Ureter (tissue), 1 donor: ENCODE results near the gene ROBO2. TPM values are rescaled to one million over a fixed set of nuclear protein-coding genes. Genes with fewer than 3 reads are reported as not detected.

ENCODE experiments used
- DNase-seq: peaks from one replicate; pipeline ENCODE4 v3.0.0-alpha.2; 2020; ENCODE audit warnings: low spot score
- total RNA-seq: library from RNA; stranded (reverse); gene quantifications from one replicate; pipeline ENCODE4 v1.2.4, GENCODE V29; 2023
- donor health status: DM: yes; HTN: yes; CAD: no.

The ROBO2 gene, protein sequence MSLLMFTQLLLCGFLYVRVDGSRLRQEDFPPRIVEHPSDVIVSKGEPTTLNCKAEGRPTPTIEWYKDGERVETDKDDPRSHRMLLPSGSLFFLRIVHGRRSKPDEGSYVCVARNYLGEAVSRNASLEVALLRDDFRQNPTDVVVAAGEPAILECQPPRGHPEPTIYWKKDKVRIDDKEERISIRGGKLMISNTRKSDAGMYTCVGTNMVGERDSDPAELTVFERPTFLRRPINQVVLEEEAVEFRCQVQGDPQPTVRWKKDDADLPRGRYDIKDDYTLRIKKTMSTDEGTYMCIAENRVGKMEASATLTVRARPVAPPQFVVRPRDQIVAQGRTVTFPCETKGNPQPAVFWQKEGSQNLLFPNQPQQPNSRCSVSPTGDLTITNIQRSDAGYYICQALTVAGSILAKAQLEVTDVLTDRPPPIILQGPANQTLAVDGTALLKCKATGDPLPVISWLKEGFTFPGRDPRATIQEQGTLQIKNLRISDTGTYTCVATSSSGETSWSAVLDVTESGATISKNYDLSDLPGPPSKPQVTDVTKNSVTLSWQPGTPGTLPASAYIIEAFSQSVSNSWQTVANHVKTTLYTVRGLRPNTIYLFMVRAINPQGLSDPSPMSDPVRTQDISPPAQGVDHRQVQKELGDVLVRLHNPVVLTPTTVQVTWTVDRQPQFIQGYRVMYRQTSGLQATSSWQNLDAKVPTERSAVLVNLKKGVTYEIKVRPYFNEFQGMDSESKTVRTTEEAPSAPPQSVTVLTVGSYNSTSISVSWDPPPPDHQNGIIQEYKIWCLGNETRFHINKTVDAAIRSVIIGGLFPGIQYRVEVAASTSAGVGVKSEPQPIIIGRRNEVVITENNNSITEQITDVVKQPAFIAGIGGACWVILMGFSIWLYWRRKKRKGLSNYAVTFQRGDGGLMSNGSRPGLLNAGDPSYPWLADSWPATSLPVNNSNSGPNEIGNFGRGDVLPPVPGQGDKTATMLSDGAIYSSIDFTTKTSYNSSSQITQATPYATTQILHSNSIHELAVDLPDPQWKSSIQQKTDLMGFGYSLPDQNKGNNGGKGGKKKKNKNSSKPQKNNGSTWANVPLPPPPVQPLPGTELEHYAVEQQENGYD (N-terminal part only)
- 0.39 TPM for total RNA-seq

DNA sequence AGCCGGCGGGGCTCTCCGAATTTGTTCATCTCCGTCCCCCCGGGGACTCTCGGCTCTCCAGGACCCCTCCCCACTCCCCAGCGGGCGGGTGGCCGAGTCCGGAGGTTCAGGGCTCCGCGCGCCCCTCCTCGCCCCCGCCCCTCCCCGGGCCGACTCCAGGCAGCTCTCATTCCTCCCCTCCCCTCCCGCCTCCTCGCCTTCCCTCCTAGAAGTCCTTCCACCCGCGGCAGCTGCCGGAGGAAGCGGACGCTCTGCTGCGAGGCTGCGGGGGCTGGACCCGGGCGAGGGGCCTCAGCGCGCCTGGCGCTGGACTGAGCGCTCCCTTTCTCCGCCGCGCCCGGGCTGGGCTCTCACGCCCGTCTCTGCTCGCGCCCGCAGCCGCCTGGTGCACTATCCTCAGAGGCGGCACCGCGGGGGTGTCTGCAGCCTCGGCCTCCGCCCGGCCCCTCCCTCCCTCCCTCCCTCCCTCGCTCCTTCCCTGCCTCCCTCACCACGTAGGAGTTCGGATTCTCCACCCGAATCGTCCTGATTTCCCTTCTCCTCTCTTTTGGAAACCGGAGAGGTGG, at the start of gene ROBO2:
TSS of gene ROBO2 (plus strand) at position 494 of the 566 bp plus-strand sequence. CDS start 687 bp downstream, outside the sequence.
- DNase-seq, result no peak

DNA sequence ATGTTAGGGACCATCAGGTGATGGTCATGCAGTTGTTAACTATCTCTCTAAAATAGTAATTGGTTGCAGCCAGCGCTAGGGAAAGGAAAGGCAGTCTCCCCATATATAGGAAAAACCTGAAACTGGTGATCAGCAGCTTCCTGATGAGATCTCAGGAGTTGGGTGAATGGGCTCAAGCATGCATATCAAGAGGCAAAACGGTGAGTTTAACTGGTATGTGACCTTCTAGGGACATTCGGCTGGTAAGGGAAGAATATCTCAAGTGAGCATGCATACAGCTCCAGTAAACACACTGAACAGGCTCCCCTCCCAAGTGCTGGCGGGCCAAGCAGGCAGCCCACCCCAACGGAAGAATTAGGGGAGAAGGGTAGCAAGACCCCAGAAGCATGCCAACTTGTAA, 49.3 kb upstream of the ROBO2 start:
- DNase-seq, result no peak

DNA sequence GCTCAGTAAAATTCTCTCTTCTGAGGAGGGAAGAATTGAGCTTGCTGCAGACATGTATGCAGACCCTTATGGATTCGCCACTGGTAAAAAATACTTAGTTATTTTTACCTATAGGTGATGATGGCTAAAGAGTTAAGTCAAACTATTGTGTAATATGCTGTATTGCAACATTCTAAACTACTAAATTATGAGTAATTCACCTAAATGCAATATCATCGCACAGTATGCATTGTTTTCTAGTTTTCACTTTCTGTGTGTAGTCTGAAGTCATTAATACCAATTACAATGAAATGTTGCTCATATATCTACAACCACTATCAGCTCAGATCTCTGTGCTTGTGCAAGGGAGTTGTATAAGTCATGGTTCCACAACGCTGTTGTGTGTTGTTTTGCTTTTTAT, 48.7 kb upstream of the ROBO2 start:
- no peak for DNase-seq

DNA sequence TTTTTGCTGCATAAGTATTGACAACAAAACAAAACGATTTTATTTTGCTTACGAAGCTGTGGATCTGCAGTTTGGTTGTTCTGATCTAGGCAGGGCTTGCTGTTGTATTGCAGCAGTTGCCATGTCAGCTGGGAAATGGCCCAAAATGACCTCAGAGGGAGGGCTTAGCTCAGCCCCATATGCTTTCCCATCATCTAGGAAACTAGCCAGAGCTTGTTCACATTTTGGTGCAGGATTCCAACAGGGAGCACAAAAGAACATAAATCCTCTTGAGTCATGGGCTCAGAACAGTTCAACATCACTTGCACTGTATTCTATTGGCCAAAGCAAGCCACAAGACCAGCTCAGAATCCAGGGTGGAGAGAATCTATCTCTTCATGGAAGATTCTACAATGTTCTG, 42.2 kb upstream of the ROBO2 start:
- no peak for DNase-seq

DNA sequence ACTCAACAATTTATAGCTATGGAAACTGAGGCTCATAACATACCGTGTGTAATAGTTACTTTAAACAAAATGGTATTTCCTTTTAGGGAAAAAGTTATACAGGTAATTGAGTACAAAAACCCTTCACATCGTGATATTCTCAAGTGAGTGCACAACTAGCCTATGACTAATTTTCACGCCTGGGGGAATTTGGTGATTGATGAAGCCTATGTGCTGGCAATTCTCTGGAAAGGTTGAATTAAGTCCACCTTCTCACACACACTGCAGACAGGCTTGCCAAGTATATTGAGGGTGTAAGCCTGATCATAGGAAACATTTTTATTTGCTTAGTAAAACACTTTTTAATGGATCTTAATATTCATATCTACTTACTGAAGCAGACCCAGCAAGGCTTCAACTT, 41.3 kb upstream of the ROBO2 start:
- DNase-seq, result no peak

DNA sequence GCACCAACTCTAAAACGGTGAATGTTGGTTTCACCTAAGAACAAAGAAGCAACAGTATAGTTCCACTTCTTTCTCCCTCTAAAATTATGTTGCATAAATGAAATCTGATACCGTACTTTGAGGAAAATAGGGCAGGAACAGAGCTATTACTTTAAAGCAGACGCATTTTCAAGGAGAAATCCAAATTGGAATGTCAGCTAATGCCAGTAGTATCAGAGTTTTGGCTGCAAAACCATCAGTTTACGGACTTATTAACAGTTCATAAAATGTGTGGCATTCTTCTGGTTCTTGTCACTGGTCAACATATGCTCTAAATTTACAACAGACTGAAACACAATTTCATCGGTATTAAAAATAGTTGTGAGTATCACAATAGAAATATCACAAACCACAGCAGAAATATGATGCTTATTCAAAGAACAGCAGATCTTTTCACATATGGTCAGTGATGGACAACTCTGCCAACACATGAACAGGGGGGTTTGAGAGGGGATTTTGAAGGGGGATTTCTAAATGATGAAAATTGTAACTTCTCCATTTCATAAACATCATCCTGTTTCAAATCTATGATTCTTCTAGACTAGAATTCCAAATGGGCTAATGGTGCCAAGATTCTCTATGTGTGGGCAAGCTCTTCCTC, 38.7 kb upstream of the ROBO2 start:
- DNase-seq, result no peak

DNA sequence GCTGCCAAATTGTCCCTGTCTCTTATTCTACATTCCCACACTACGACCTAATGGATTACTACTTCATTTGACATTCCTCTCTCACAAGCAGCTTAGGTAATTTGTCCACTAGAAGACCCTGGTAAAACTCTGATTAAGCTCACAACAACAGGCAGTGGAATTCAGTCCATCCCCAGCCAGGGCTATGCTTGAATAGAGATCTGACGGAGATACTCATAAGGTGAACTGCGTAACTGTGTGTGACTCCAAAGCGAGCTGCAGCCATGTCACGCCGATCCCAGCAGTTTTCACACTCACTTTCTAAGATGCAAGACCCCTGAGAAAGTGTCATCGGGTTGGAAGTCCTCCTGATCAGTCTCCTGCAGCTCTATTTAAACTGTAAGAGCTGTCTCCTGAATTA, 25.7 kb upstream of the ROBO2 start:
- DNase-seq, result no peak

DNA sequence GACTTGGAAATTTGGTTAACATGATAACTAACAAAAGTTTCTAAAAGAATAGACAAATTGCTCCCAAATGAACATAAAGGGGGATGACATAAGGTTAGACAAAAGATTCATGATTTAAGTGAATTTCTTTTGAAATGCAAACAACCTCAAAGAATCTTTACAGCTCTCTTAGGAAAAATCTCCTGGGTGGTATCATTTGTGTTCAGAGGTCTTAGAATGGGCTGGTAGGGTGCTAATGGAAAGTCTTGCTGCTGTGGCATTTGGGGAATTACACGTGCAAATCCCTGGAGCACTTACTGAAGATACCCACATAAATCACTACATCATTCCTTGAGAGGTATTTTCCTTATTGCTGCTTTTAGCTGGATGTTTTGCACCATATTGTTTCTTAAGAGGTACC, 14.4 kb upstream of the ROBO2 start:
- DNase-seq, result no peak

DNA sequence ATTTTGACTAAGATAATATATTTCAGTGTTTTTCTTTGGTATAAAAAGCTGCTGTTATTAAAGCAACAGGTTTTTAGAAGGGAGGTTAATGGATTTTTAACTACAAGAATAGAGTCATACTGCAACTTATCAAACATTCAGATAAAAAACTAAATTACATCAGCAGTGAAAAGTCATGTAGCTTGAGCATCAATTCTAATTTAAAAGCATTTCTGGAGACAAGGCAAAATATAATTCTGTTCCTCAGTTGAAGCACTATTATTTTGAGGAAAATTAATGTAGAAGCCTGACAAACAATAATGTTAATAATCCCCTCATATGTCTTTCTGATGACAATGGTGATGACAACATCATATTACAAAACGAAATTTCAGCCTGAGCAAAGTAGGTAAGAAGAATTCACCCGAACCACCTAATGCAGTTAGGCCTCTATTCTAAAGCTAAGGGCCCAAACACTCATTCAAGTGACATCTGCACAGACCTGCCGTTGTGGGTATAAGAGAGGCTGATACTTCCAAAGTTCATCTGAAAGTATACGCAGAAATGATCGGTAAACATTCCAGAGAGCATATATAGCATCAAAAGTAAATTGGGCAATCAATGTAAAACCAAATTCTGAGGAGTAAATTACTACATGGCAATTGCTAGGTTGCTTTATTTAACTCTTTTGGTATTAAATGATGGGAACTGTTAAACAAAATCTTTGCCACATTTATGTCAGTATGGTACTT, 12.8 kb upstream of the ROBO2 start:
- no peak for DNase-seq

DNA sequence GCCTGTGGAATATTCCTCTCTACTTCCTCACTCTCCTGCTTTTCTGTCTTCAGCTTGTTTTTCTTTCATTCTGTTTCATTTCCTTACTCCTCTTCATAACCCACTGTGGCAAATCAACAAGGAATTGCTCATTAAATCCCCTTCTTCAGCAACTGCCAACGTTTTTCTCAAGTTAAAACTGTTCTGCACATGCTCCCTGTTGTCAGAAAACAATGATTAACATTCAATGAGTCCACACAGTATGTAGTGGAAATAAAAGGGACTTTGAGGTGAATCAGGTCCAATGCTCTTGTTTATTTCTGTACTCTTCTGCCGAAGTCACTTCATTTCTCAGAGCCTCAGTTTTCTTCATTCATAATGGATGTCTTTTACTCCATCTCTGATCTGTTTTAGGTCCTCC, 11.9 kb upstream of the ROBO2 start:
- DNase-seq, result no peak

DNA sequence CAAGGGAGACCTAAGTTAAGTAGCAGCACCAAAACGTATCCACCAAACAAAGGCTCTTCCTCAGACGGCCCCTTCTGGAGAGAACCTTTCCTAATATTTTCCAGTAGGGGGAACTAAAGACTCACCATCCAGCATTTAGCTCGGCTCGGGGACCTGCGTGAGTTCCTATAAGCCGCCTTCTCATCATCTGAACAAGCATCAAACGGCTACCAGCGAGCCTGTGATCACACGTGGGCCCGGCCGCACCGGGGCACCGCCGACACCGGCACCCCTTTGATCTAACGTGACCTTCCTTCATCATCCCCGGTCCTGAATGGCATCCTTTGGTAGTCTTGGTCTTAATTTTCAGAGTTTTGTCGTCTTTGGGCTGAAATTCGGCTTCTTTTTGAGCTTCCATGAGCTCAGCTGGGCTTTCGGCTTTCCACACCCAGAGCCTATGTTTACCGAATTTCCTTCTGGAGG, 1.4 kb upstream of the ROBO2 start:
- DNase-seq, result peak; percentile 59

DNA sequence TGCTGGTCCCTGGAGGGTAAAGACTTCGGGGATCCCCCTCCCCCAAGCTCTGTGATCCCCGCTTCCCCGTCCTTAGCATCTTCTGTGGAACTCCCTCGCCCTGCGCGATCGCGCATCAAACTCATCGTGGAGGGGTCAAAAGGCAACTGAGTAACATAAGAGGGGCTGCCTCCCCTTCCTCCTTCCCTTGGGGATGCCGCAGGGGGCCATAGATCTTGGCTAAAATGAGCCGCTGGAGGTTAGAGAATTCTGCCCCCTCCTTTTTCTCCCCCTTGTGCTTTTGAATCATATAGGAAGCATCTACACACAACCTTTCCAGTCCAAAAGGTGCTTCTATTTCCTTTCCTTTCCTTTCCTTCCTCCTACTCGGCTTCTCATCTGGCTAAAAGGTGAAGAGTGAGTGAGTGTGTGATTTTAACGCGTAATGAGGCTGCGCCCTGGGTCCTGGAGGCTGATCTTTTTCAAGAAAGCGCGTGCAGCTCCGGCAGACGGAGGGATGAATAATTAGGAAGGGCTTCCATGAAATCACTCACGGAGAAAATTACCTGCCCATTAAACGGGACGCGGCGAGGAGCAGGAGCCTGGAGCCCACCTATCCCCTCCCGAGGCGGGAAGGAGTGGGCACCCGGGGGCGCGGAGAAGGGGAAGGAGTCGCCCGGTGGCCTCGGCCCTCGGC, 831 bp upstream of the ROBO2 start:
- no peak for DNase-seq

DNA sequence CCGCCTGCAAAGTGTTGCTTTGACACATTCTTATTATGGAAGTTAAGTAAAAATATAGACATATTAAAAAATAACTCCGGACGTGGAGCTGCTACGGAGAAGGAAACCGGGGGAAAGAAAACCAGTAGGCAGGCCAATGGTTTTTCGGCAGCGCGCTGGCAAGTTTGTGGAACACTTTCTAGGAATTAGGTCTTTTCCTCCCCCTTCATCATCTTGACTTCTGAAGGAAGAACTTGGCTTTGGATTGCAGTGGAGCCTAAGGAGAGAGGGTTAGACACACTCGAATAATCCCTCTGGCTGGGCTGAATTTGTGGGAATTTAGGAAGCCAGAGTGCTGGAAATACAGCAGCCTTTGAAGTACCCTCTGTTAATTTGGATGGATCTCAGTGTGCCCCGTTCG, 317 bp downstream of the ROBO2 start:
- no peak for DNase-seq

DNA sequence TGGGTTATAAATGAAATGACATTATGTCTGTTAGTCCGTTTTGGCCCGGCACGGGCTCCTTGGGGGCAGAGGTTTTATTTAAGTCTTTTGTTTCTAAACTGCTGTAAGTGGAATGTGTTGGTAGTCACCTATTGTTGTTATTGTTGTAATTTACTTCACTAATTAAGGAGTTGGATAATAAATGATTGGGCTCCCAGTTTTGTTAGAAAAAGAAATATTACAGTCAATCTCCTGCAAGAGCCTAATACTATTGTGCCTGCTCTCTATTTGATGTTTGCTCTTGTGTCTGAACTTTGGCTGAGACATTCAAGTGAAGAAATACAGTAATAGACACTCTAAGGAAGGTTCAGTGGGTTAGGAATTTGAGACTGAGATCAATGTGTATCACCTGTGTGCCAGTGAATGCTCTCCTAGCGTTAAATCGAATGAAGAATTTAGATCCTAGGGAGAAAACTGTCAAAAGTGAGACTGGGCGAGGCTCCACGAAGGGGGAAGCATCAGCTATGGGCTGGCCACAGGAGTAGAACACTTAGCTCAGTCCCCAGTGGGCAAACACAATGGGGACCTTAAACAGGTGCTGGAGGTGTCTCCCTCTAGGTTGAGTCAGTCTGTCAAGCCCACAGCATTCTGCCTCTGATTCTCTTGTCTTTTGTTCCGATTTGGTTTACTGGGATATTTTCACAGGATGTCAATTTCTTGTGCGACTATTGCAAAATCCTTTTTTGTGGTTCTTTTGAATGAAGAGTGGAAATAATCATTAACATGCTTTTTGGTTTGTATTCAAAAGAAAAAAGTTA, 1.2 kb downstream of the ROBO2 start:
- no peak for DNase-seq

DNA sequence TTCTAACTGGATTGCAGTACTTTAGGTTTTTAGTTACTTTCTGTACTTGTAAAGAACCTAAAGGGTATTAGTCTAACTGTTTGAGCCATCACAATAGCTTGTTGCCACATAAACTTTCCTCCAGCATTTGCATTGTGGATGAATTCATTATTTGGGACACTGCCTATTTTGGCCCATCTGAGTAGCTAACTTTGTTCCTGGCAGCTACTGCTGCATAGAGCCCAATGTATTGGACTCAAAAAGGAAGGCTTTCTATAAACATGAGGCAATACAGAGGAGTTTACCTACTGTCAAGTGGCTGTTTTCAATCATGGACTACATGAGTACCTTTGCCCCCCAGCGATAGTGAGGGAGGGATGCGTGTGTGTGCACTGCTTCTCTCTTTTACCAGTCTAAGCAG, 1.9 kb downstream of the ROBO2 start:
- no peak for DNase-seq

DNA sequence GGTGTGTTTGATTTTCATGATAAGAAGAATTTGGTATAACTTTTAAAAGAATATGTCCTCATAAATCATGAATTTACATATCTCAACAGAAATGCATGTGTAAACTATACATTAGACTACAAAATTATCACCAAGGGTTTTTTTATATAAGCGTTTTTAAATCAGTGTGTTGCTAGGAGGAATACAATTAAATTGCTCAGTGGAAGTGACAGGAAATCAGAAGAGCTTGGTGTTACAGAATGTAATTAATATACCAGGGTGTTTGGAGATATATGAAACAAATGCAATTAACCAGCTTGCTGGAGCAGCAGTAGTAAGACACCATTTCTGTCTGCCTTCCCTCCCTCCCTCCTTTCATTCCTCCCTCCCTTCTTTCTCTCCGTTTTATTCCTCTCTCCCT, 2.4 kb downstream of the ROBO2 start:
- DNase-seq, result no peak

DNA sequence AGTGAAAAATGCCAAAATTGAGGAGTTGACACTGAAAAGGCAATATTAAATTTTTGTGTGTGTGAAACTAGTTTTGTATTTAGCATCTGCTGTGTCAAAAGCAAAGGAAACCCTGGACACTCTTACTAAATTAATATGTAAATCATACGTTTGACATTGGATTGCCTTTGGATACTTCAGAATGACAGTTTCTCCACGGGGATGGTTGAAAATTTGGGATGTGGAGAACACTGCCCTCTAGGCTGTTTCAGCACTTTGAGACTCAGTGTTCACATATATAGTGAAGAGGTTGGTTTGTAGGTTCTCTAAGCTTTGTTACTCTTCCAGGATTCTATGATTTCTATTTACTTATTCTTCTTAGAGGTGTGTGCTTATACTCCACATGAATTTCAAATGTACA, 3.0 kb downstream of the ROBO2 start:
- DNase-seq, result no peak

DNA sequence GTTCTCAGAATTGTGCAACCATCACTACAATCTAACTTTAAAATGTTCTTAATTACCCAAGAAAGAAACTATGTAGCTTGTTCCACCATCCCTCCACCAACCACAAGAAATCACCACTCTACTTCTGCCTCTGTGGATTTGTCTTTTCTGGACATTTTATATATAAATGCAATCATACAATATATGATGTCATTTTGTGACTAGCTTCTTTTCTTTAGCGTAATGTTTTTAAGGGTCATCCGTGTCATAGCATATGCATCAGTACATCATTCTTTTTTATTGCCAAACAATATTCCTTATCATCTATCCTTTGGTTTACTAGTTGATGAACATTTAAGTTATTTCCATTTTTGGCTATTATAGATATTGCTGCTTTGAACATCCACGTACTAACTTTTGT, 5.8 kb downstream of the ROBO2 start:
- DNase-seq, result no peak

DNA sequence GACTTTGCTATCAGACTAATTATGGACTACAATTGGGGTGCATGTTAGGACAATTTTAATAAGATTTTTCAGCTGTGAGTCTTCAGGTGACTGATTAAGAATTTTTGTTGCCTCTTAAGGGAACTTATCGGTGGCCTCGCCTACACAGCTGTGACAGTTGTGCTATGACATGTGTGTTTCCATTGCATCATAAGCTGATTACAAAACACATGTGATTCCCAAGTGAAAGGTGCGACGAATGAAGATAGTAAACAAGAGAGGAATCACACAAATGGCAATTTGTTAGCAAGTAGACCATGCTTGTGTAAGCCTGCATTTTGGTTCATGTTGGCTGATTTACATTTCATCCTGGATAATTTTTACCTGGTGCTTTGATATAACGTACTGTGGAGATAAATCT, 8.3 kb downstream of the ROBO2 start:
- DNase-seq, result no peak

DNA sequence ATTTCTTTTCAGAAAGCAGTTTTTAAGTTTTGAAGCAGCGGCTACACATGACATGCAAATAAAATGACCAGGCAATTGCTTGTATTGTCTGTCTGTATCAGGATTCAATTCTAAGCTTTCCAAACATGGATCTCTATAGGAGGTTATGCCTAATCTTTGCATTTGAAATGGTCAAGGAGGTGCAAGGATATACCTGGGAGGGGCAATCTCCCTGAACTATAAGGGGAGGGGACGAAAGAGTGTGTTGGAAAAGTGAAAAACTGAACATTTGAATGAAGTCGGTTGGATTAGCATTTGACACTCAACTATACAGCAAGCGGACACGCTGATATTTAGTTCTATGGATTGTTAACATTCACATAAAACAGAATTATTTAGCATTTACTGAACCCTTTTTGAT, 11.7 kb downstream of the ROBO2 start:
- DNase-seq, result no peak
